Measurements from ENCODE around the gene PEAK1.

DNA sequence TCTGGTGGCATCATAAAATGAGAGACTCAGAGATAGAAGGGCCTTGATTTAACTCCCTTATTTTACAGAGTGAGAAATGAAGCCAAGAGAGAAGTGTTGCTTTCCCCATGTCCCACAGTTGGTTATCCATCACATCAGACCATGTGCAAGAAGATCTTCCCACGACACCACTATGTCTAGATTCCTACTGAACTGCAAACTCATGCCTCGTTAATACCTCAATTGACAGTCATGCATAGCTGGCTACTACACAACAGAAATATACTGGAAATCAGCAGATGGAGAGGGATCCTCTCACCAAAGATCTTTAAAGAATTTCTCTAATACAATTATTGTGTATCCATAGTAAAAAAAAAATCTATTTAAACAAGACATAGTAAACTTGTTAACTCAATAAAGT lies 33.3 kb downstream of the PEAK1 start:
- no peak for TF ChIP-seq CTCF (IDR thresholded peaks at IDR 0.05; ENCODE audit: insufficient read depth, low read length, poor library complexity, severe bottlenecking)
- TF ChIP-seq EZH2phosphoT487 (conservative IDR thresholded peaks at IDR 0.05; ENCODE audit: low read length), result no peak

All from SU-DHL-6 (cell line).